ENCODE measurements around the gene PRKCZ. TPM values are rescaled to one million over a fixed set of nuclear protein-coding genes. Genes with fewer than 3 reads are reported as not detected.

Gene PRKCZ
- total RNA-seq, 1 donor = 0.72 TPM

DNA sequence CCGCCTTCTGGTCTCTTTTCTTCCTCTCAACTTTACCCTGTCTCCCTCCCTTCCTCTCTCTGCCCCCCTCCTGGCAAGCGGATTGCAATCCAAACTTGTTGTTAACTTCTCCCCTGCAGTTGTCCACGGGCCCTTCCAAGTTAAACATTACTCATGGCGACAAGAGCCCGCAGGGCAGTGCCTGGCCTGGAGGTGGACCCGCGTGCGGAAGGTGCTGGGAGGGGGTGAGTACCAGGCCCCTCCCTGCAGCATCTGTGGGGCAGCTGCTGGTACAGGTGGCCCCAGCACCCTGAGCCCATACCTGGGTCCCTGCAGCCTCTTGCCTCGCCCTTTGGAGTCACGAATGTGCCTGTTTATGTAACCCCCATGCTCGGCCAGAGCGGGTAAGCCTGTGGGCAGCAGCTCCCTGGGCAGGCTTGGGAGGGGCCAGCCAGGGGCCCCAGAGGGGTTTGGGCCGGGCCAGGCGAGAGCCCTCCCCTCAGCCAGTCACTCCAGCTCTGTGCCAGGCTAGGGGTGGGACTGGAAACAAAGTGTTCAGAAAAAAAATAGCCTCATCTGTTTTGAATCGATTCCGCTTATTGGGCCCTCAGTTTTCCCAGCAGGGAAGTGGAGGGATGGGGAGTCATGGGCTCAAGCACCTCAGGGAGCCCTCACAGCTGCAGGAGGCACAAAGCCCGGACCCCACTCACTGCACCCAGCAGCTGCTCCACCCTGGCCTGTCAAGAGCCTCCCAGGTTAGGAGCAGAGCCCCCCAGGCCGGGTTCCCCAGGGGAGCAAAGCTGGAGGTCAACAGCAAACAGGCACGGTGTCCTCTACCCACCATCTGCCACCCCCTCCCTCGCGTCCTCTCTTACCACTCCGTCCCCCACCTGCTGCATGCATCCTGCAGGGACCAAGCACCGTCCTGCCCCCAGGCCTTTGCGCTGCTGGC is 158.4 kb downstream of the PRKCZ start:
- Histone ChIP-seq H3K9me3 (ENCODE audit: low read depth, low read length) (no peaks in the 10 kb centered on the region), H3K79me2 (ENCODE audit: insufficient read depth, low read length) (peaks cover 2% of the 10 kb centered on the region), H4K20me1 (ENCODE audit: insufficient read depth, low read length) (no peaks in the 10 kb centered on the region), H3K36me3 (ENCODE audit: insufficient read depth, low read length) (no peaks in the 10 kb centered on the region), H3K27ac (ENCODE audit: low read depth, low read length) (peak overlapping the region; percentile 95), H3K4me3 (ENCODE audit: insufficient read depth, low read length) (peak overlapping the region; percentile 64), H3K27me3 (ENCODE audit: insufficient read depth, low read length) (no peaks in the 10 kb centered on the region), H3K4me2 (ENCODE audit: insufficient read depth, low read length) (peak overlapping the region; percentile 81), H2AFZ (ENCODE audit: low read length) (peak overlapping the region; percentile 89), H3K4me1 (ENCODE audit: insufficient read depth, low read length) (peaks cover 45% of the 10 kb centered on the region)
- TF ChIP-seq, protein P1, sequence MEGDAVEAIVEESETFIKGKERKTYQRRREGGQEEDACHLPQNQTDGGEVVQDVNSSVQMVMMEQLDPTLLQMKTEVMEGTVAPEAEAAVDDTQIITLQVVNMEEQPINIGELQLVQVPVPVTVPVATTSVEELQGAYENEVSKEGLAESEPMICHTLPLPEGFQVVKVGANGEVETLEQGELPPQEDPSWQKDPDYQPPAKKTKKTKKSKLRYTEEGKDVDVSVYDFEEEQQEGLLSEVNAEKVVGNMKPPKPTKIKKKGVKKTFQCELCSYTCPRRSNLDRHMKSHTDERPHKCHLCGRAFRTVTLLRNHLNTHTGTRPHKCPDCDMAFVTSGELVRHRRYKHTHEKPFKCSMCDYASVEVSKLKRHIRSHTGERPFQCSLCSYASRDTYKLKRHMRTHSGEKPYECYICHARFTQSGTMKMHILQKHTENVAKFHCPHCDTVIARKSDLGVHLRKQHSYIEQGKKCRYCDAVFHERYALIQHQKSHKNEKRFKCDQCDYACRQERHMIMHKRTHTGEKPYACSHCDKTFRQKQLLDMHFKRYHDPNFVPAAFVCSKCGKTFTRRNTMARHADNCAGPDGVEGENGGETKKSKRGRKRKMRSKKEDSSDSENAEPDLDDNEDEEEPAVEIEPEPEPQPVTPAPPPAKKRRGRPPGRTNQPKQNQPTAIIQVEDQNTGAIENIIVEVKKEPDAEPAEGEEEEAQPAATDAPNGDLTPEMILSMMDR (IDR thresholded peaks at IDR 0.05; ENCODE audit: extremely low read depth, low read depth, low read length) = peak; percentile 25
- peak; percentile 99 for DNase-seq (ENCODE audit: insufficient read length, low spot score, missing footprints)

DNA sequence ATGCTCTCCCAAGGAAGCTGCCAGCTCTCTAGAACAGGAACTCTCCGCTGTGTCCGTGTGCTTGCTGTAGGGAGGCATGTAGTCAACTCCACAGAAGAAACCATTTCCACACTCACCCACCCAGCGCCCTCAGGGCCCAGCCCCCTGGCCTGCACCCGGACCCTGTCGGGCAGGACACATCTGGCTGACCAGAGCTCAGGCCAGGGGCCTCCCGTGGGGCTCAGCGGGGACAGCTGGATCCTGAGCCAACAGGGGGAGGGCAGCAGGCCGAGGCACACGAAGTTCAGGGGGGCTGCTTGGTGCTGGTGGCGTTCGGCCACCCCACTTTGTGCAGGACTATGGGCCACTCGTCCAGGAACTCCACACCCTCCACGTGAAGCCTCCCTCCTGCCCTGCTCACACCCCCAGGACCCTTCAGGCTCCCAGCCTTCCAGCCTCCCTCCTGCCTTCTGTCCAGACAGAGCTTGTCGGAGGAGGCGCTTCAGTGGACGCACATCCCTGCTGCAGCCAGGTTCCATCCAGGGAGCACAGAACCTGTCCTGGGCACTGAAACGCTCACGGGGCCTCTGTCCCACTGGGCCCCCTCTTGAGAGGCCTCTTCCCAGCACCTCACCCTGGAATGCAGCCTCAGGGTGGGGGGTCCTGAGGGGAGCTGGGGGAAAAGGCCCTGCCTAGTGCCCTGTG is 159.3 kb downstream of the PRKCZ start:
- no peaks in the 10 kb centered on the region for H3K9me3 ChIP-seq (ENCODE audit: low read depth, low read length)
- peaks cover 51% of the 10 kb centered on the region for H3K4me1 ChIP-seq (ENCODE audit: insufficient read depth, low read length)
- no peaks in the 10 kb centered on the region for H4K20me1 ChIP-seq (ENCODE audit: insufficient read depth, low read length)
- H2AFZ ChIP-seq (ENCODE audit: low read length) = no peak overlapping the region
- H3K36me3 ChIP-seq (ENCODE audit: insufficient read depth, low read length) = no peaks in the 10 kb centered on the region
- H3K4me3 ChIP-seq (ENCODE audit: insufficient read depth, low read length) = no peak overlapping the region
- H3K27ac ChIP-seq (ENCODE audit: low read depth, low read length) = no peak overlapping the region
- H3K79me2 ChIP-seq (ENCODE audit: insufficient read depth, low read length) = peaks cover 2% of the 10 kb centered on the region
- DNase-seq (ENCODE audit: insufficient read length, low spot score, missing footprints) = no peak
- peak overlapping the region; percentile 81 for H3K4me2 ChIP-seq (ENCODE audit: insufficient read depth, low read length)
- TF ChIP-seq, protein P1 (IDR thresholded peaks at IDR 0.05; ENCODE audit: extremely low read depth, low read depth, low read length) = no peak
- no peaks in the 10 kb centered on the region for H3K27me3 ChIP-seq (ENCODE audit: insufficient read depth, low read length)

DNA sequence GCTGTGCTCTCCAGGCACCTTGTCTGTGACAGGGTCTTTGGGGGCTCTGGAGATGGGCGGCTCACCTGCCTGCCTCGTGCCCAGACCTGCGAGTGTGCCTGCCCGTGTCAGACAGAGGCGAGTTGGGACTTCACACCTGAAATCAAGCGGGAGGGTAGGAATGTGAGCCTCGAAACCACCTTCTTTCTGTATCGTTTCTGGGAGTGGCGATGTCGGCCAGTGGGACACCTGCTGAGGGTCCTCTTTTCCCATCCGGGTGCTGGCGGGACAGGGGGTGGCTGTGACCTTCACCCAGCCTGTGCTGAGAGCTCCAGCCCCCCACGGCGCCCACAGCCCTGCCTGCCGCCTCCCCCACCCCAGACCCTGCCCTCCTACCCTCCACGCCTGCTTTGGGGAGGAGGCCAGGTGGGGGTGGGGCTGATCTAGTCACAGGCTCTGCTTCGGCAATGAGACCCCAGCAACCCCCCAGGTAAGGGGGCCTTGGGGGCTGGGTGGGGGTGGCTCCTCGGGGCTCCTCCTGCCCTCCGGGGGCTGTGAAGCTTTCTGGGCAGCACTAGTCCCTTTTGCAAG is 160.0 kb downstream of the PRKCZ start:
- no peak for DNase-seq (ENCODE audit: insufficient read length, low spot score, missing footprints)
- Histone ChIP-seq H3K4me2 (ENCODE audit: insufficient read depth, low read length) (no peak overlapping the region), H3K79me2 (ENCODE audit: insufficient read depth, low read length) (peaks cover 2% of the 10 kb centered on the region), H3K9me3 (ENCODE audit: low read depth, low read length) (no peaks in the 10 kb centered on the region), H3K4me1 (ENCODE audit: insufficient read depth, low read length) (peaks cover 54% of the 10 kb centered on the region), H4K20me1 (ENCODE audit: insufficient read depth, low read length) (no peaks in the 10 kb centered on the region), H3K4me3 (ENCODE audit: insufficient read depth, low read length) (no peak overlapping the region), H3K36me3 (ENCODE audit: insufficient read depth, low read length) (no peaks in the 10 kb centered on the region), H3K27me3 (ENCODE audit: insufficient read depth, low read length) (no peaks in the 10 kb centered on the region), H2AFZ (ENCODE audit: low read length) (no peak overlapping the region), H3K27ac (ENCODE audit: low read depth, low read length) (no peak overlapping the region)
- TF ChIP-seq, protein P1 (IDR thresholded peaks at IDR 0.05; ENCODE audit: extremely low read depth, low read depth, low read length) = no peak

All from osteoblast (primary cell).